Skin epidermis (tissue), 12 donors: Measurements from ENCODE around the gene BAG5.

Experiments used
- H3K27ac ChIP-seq, 21 experiments: fragments of 200-600 bp; sonication (generic) in 11 of 21; one replicate each; pipeline ENCODE4 v1.5.0; 2020; ENCODE audit warnings: mild to moderate bottlenecking in 3 of 21, inconsistent platforms in 2 of 21, moderate library complexity in 2 of 21
- H3K4me3 ChIP-seq, 7 experiments: fragments of 200-600 bp; sonication (generic) in 2 of 7; one replicate each; pipeline ENCODE4 v1.5.0; 2020; ENCODE audit warnings: inconsistent platforms in 2 of 7, mild to moderate bottlenecking in 2 of 7, moderate library complexity in 1 of 7

BAG5 gene

DNA sequence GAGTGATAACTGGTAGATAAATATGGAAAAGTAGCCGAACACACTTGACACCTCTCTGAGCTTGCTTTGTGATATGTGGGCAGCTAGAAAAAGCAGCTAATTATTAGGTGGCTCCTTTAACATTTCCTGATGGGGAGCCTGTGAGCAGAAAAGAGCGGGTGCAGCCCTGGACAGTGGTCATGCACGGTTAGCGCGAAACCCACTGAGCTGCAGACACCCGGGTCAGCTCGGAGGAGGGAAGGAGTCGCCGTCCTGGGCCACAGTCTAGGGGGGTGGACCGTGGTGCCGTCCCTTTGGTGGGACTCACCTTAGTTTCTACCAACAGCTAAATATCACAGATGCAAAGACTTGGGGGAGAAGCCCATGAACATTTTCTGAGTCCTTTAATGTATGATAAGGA is 7.0 kb upstream of the BAG5 start:
- no peak overlapping the region for H3K4me3 ChIP-seq
- peak overlapping the region in 1 of 21 experiments; percentile 12 for H3K27ac ChIP-seq

DNA sequence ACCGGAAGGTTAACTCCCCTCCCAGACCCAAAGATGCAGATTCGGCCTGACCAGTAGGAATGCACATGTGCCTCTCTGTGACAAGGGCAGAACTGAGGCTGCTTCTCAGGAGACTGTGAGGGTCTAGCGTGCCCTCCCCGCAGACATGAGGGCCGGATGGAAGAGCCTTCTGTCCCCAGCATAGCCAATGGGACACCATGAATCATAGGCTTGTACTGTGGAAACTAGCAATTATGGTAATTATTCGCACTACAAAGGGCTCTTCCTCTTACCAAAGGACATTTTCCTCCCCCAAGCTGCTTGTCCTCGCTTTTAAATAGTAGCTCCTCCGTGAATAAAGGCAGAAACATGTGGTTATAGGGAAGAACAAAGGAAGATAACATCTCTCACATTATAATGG is 6.5 kb upstream of the BAG5 start:
- H3K4me3 ChIP-seq: no peak overlapping the region
- peak overlapping the region in 2 of 21 experiments; percentile 12 to 15 for H3K27ac ChIP-seq

DNA sequence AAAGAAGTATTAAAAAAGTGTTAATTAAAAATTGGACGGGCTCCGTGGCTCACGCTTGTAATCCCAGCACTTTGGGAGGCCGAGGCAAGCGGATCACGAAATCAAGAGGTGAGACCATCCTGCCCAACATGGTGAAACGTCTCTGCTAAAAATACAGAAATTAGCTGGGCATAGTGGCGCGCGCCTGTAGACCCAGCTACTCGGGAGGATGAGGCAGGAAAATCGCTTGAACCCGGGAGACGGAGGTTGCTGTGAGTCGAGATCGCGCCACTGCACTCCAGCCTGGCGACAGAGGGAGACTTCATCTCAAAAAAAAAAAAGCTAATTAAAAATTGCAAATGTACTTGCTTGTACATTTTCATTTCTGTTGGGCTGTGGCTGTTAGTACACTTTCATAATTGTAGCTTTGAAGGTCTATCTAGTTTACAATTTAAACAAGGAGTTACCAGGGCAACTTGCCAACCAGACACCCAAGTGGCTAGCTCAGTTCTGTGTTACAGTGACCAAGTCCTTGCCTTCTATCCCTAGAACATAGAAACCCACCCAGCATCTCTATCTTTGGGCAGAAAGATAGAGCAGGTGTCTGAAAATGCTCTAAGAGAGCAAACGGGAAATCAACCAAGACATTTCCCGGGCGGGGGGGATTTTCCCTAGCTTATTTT is 1.5 kb upstream of the BAG5 start:
- Histone ChIP-seq H3K27ac (peak overlapping the region in 8 of 21 experiments; percentile 93 to 99 (median 96)), H3K4me3 (peak overlapping the region; percentile 78 to 99 (median 97))

DNA sequence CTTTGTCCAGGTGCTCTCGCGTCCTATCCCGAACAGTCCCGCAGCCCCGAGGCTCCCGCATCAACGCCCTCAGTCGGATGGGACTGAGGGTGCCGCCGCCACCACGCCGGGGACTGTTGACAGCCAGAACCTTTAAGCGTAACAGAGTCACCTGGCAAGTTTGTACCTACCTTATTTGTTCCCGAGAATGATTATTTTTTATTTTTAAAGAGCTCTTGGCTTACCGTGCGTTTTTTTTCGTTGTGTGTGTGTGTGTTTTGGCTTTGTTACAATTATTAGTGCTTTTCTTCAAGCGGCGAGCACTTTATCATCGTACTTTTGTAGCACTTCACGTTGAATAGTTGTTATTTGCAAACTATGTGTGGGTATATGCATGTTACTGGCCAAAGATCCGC is 766 bp upstream of the BAG5 start:
- Histone ChIP-seq H3K27ac (peak overlapping the region; percentile 92 to 99 (median 96)), H3K4me3 (peak overlapping the region; percentile 78 to 99 (median 97))

DNA sequence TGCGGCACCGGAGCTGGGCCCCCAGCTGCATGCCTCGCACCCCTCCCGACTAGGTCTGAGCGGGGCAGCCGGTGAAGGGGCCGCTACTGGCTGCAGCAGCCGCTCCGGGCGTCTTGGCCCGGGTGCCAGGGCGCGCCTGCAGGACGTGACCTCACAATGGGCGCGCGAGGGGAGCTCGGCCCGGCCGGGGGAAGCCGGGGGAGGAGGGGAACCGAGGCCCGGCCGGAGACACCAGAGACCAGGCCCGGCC is 353 bp downstream of the BAG5 start:
- peak overlapping the region; percentile 92 to 99 (median 96) for H3K27ac ChIP-seq
- H3K4me3 ChIP-seq: peak overlapping the region; percentile 78 to 99 (median 97)

DNA sequence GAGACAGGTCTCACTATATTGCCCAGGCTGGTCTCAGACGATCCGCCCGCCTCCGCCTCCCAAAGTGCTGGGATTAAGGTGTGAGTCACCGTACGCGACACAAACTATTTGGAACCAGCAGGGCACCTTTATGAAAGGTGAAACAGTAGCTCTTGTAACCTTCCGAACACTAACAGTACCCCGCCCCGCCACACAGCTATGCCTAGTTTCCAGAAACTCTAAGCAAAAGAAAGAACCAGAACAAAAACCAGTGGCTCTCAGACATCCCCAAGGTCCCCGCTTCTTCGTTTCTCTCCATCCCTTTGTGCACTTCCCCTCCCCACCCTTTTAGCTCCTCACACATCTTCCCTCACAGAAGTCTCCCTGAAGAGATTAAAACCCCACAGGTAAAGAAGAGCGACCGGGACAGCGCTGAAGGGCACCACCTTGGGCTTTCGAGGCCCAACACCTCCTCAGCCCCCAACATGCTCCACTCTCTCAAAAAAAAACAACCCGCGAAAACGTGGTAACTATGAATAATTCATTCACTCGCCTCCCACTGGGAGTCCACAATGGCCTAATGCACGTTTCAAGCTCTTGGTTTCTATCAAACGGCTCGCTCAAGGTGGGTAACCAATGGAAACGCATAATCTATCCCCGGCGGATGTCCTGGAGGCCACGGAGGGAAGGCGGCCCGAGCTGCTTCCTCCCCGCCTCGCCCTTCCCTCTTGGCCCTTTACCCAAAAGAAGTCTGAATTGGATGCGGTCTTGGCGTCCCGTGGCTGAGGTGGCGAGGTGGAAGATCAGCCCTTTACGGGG is 877 bp downstream of the BAG5 start:
- Histone ChIP-seq H3K4me3 (peak overlapping the region; percentile 78 to 99 (median 97)), H3K27ac (peak overlapping the region; percentile 92 to 99 (median 96))

DNA sequence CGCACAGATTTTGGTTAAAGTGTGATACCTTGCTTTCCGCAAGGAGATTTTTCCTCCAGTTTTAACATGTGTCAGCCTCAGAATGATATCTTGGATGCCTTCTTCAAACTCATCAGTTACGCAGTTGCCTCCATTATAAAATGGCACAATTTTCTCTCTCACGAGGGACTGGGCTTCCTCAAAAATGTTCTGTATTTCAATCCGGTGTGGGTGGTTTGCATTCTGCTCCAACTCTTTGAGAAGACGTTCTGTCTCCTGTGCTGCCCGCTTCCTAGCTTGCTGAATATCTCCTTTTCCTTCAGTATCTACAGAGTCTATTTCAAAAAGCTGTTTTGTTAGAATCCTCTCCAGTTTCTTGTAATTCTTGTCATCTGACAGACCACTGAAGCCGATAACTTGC is 1.8 kb downstream of the BAG5 start:
- Histone ChIP-seq H3K4me3 (peak overlapping the region in 4 of 7 experiments; percentile 78 to 99 (median 92)), H3K27ac (peak overlapping the region in 10 of 21 experiments; percentile 93 to 99 (median 98))

DNA sequence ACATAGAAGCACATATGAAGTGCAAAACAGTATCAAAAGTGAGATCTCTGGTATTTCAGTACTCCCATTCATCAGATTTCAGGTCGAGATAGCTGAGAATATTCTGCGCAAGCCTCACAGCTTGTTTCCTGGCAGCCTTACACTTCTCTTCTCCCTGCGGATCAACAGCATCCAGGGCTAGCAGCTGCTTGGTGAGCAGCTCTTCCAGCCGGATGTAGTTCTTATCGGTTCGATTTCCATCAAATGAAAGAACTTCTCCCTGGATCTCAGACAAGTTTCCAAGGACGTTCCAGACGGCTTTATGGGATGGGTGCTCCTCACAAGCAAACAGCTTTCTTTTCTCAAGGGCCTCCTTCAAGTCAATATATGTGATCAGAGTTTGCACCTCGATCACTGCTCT is 2.7 kb downstream of the BAG5 start:
- Histone ChIP-seq H3K4me3 (no peak overlapping the region), H3K27ac (no peak overlapping the region)

DNA sequence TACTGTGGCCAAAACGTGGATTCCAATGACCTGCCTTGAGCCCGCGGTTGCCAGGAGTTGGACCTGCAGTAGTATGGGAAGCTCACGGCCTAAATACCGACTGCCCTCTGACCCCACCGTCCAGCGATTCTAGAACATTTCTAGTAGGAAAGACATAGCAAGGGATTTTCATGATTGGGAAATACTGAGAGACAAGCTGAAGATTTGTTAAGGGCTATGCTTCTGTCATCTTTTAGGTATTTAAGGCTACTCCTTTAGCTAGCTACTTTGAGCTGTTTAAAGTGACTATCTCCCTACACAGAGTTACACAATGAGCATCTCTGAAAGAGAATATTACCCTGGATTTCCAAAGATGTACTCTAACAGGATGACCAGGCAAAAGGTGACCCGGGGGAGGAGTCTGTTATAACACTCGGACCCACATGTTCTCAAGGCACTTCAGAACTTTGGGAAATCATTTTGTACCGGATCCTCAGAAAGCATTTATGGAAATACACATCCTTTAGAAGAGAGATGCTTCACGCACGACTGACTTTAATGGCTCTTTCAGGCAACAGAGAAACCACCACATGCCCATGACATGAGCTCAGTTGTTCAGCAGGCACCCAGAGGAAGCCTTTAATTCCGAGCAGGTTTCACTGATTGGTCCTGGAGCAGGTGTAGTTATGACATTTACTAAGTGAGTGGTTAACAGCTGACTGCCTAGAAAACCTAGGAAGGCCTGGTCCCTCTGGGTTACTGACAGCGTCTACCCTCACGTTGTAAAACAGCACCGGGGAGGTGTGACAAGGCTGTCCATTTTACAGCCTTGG is 4.2 kb downstream of the BAG5 start:
- no peak overlapping the region for H3K4me3 ChIP-seq
- H3K27ac ChIP-seq: peak overlapping the region in 4 of 21 experiments; percentile 4 to 41 (median 12)

DNA sequence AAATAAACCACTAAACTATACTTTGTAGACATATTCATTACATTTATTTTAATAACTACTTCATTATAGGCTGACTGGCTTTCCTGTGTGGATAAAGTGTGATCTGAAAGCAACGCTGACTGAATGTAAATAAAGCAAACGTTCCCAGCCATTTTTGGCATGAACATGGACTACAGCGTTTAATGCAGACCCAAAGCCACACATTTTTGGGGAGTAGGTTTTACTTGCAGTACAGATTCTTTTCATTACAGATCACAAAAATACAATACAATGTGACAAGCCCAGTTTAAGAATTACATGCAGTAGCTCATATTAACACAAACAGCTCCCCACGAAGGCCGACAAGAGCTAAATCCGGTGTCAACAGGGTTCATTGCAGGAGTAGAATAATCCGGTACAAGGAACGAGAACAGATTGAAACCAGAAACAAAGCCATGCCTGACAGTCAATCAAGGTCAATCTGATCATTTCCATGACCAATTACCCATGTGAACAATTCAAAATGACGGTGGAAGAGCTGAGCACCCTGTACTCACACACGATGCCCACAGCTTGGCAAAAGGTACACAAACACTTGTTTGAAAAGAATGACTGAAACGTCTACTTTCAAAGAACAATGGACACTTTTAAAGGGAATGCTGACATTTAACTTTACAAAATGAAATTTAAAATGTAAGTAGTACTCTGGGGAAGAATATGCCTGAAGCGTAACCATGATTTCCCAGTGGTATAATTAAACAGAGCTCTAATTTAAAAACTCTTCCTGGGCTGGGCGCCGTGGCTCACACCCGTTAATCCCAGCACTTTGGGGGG is 5.3 kb downstream of the BAG5 start:
- no peak overlapping the region for H3K4me3 ChIP-seq

DNA sequence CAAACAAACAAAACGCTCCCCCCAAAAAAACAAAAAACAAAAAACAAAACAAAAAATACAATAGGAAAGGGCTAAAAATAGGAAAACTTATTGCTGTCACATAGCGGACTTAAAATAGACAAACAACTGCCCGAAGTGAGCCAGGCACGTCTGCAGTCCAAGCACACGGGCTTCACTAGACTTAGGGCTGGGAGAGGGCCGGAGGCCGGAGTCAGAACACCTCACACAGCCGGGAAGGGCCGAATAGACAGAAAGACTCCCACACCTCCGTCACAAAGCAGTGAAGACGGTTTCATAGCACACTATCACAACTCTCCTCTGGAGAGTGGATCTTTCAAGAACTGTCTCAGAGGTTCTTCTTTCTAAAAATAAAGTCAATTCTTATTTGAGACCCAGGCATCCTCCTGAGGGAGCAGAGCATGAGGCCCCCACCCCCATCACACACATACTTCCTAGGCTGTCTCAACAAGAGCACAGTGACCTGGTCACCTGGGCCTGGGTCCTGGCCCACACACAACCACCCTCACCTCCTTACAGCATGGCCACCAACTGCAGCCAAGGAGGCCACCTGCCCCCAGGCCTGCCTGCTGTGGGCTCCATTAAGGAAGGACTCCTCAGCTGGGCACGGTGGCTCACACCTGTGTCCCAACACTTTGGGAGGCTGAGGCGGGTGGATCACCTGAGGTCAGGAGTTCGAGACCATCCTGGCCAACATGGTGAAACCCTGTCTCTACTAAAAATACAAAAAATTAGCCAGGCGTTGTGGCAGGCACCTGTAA is 6.7 kb downstream of the BAG5 start:
- Histone ChIP-seq H3K4me3 (no peak overlapping the region), H3K27ac (peak overlapping the region in 2 of 21 experiments; percentile 3 to 43)

More for the DNA sequence above, 5.3 kb downstream of the BAG5 start:
- H3K27ac ChIP-seq: peak overlapping the region in 3 of 21 experiments; percentile 12 to 41 (median 20)

DNA sequence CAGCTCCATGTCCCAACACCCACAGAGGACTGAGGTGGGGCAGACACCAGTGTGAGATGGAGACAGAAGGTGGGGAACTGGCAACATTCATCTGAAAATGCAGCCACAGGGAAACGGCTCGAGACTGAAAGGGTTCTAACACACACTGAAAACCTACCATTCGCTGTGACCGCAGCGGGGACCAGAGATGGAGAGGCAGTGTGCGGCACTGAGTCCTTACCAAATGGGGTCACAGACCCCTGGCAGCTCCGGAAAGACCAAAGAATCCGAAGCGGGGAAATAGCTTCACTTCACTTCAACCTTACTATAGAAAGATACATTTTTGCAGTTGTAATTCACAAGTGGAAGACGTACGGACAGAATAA is 9.6 kb downstream of the BAG5 start:
- H3K27ac ChIP-seq: peak overlapping the region in 7 of 21 experiments; percentile 47 to 76 (median 68)

DNA sequence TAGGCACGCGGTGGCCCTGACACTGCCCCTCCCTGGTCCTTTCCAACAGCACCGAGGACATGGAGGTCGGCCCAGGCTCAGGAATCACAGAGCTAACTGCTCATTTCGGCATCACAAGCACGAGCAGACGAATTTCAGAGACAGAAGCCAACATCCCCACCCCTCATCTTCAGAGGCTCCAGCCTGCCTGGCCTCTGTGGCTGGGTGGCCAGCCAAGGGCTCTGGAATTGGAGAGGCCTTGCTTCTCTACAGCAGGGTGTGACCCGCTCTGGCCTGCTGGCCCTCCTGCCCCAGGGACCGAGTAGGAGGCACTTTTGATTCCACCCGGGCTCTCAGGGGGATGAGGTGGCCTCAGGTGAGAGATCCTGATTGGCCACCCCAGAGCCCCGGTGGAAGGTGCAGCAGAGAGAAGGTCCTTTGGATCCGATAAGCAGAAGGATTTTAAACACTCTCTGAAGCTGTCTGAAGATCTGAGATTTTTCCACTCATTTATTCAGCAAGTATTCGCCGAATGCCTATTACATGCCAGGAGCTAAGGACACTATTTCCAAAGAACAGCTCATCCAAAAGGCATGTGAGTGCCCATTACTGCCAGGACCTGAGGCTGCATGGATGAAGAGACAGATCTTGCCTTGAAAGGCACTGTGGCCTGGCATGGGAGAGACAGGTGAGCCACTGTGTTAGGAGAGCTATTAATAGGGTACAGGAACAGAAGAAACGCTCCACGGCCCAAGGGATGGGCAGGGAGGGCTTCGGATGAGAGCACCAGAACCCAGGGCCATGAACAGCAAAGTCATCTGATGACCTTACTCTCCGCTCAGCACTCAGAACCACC is 10.2 kb downstream of the BAG5 start:
- H3K27ac ChIP-seq: peak overlapping the region in 12 of 21 experiments; percentile 21 to 76 (median 66)
- no peak overlapping the region for H3K4me3 ChIP-seq

More for the DNA sequence above, 9.6 kb downstream of the BAG5 start:
- H3K4me3 ChIP-seq: no peak overlapping the region

DNA sequence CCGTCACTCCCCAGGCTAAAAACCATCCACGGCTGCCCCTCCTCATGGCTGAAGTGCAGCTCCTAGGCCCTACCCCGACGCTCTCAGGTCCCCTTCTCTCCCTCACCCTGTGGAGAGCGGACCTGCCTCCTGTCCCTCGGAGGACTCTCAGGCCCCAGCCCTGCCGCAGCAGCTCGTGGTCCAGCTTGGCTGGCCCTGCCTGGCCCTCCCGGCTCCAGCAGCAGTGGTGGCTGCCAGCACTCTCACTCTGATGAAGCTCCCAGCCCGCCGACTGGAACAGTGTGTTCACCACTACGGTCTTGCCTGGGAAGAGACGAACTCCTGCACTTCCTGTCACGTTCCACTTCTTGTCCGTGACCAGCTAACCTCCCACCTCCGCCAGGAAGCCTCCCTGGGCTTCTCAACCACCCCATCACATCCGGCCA is 11.1 kb downstream of the BAG5 start:
- Histone ChIP-seq H3K27ac (peak overlapping the region in 9 of 21 experiments; percentile 47 to 76 (median 69)), H3K4me3 (no peak overlapping the region)

DNA sequence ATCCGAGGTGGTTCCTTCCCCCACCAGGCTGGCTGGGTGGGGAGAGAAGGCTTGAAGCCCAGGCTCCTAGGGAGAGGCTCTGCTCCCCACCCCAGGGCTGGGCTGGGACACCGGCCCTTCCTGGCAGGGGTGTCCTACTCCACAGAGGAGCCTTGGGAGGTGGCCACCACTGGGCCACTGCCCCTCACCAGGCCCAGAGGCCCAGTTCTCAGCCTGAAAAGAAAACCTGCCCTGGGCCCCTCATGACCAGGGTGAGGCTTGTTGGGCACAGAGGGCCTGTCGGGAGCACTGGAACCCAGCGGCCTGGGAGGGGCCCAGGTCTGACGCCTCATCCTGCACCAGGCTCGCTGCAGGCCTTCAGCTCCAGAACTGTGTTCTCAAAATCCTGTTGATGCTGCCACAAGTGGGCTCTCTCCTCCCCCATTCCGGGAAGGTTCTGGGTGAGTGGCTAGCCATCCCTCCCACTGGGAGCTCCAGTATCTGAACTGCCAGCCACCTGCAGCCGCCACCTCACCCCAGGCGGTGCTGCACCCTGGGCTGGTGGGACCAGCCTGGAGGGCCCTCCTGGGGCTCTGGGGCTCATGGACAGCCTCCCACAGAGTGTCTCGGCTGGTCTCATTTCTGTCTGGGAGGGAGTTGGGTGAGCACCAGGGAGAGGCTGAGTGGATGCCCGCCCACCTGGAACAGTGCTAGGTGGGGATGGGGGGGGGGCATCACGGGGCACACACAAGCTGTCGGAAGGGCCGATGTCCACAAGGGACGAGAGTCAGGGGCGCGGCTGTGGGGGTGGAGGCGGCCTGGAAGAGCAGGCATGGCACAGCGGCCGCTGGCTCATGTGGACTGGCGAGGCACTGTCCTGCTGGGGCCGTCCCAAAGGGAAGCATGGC is 11.8 kb downstream of the BAG5 start:
- Histone ChIP-seq H3K4me3 (no peak overlapping the region), H3K27ac (peak overlapping the region in 10 of 21 experiments; percentile 30 to 76 (median 68))

DNA sequence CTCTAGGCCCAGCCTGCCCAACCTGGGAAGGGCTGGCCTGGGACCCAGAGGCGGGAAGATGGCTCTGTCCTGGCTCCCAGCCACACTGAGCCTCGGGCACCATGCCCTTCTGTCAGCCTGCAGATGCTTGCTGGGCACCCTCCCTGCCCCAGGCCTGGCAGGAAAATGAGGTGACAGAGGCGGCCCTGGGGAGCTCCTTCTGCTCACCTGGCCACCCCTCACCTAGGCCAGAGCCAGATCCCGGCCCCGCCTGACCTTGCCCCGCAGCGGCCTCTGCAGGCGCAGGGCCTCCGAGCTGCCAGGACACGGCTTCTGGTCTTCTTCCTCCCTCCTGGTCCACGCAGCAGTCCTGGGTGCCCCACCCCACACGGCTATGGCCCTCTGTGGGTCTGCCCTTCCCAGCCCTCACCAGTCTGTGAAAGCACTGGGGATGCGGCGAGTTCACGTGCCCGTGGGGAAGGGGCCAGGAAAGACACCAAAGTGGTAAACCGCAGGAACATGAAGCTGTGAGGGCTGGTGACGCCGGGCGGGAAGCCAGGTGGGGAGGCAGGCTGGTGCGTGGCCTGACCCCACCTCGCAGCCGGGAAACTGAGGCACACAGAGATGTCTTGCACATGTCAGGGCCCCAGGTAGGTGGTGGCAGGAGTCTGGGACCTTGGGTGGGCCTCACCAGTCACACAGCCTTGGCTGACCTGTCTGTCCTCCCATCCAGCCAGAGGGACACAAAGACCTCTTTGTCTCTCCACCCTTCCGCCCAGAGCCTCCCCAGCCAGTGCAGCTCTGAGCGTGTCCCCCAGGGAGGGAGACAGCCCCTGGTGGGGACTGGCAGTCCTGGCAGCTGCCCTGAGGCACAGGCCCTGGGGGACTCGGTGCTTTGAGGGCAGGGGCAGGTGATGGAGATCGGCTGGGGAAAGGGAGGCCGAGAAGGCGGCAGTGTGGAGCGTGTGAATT is 12.8 kb downstream of the BAG5 start:
- Histone ChIP-seq H3K27ac (peak overlapping the region in 9 of 21 experiments; percentile 5 to 76 (median 69)), H3K4me3 (no peak overlapping the region)
